Astrocyte of the cerebellum (primary cell): Measurements from ENCODE around the gene PLAAT4.

Experiments used
- DNase-seq: peaks from one replicate; pipeline ENCODE4 v3.0.0-alpha.2; 2011; ENCODE audit warnings: low read depth
- H3K4me3 ChIP-seq: 2 replicates; pipeline ENCODE4 v1.5.1; 2011; ENCODE audit warnings: mild to moderate bottlenecking, low read depth, low read length, moderate library complexity
- CTCF ChIP-seq: IDR thresholded peaks from 2 replicates; pipeline ENCODE4 v1.5.1; 2012; ENCODE audit warnings: low read length, low read depth, moderate library complexity, mild to moderate bottlenecking; ENCODE audit errors: missing control alignments
- in situ Hi-C: cut with HindIII; loops from 2 replicates; pipeline ENCODE4 v1.10.0; 2017; ENCODE audit warnings: low sequenced_read_pairs

Gene PLAAT4

DNA sequence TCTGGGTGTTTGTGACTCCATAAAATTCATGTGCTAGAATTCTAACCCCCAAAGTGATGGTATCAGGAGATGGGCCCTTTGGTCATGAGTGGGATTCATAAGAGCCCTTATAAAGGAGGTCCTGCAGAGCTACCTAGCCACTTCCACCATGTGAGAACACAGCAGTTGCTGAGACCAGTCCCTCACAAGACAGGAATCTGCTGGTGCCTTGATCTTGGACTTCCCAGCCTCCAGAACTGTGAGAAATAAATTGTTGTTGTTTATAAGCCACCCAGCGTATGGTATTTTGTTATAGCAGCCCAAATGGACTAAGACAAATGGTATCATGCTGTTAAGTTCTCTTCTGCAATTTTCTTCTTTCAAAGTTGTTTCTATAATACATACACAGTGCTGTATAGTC lies 44.2 kb upstream of the PLAAT4 start:
- no peak overlapping the region for H3K4me3 ChIP-seq
- in situ Hi-C loops = no loop called here
- TF ChIP-seq CTCF = no peak
- DNase-seq = no peak

DNA sequence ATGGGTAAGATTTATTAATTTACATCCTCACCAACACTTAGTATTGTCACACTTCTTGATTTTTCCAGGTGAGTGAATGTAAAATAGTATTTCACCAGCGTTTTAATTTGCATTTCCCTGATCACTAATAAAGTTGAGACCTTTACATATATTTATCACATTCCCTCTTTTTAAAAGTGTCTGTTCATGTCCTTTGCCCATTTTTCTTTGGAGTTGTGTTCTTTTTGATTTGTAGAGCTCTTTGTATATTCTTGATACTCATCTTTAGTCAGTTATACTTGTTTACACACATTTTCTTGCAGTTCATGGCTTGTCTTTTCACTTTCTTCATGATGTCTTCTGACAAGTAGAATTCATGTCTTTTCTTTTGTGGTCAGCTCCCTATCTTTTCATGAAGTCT lies 43.5 kb upstream of the PLAAT4 start:
- in situ Hi-C loops = no loop called here
- DNase-seq = no peak
- H3K4me3 ChIP-seq = no peak overlapping the region
- no peak for TF ChIP-seq CTCF

GRCh38 chr11:63494975-63495374 lies 41.6 kb upstream of the PLAAT4 start:
- in situ Hi-C loops = no loop called here
- no peak overlapping the region for H3K4me3 ChIP-seq
- no peak for DNase-seq
- no peak for TF ChIP-seq CTCF

- no peak for TF ChIP-seq CTCF
- no peak overlapping the region for H3K4me3 ChIP-seq
- in situ Hi-C loops = no loop called here
- no peak for DNase-seq
These were observed 36.7 kb upstream of the PLAAT4 start for GRCh38 chr11:63499874-63500273.

GRCh38 chr11:63501236-63501635 lies 35.4 kb upstream of the PLAAT4 start:
- no peak overlapping the region for H3K4me3 ChIP-seq
- TF ChIP-seq CTCF = no peak
- in situ Hi-C loops = no loop called here
- DNase-seq = no peak

GRCh38 chr11:63502252-63502820 lies 34.3 kb upstream of the PLAAT4 start:
- in situ Hi-C loops = no loop called here
- H3K4me3 ChIP-seq = no peak overlapping the region
- TF ChIP-seq CTCF = no peak
- DNase-seq = no peak

DNA sequence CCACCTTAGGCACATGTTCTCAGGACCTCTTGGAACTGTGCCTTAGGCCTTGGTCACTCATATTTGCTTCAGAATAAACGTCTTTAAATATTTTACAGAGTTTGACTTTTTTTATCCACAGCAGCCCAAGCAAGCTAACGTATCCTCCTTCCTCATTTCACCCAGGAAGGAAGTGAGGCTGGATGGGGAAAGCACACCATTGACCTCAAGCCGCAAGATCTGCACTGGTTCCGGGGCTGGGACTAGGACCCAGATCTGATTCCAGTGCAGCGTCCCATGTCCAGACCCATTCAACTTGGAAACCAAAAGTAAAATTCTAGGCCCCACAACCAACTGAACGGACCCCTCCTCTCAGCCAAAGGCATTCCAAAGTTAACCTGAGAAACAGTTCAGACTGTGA lies 33.1 kb upstream of the PLAAT4 start:
- in situ Hi-C loops = no loop called here
- H3K4me3 ChIP-seq = no peak overlapping the region
- TF ChIP-seq CTCF = no peak
- DNase-seq = no peak
